GM12801 (cell line): ENCODE results near the gene TMEM196.

Experiments used
- CTCF ChIP-seq: IDR thresholded peaks from one replicate; pipeline ENCODE4 v1.5.1; 2011; ENCODE audit warnings: control low read depth; ENCODE audit not compliant: insufficient read length; ENCODE audit errors: extremely low read depth

The TMEM196 gene

GRCh38 chr7:19708397-19709248 is 64.8 kb downstream of the TMEM196 start, which contains the start of gene POLR1F:
TSS of gene POLR1F (minus strand) at chr7:19709037. CDS start at chr7:19709016, 21 bp downstream.
- TF ChIP-seq CTCF: peak; percentile 80

- TF ChIP-seq CTCF: no peak
Measured at GRCh38 chr7:19707240-19707639, 66.2 kb downstream of the TMEM196 start.

GRCh38 chr7:19705663-19706062 is 67.8 kb downstream of the TMEM196 start:
- no peak for TF ChIP-seq CTCF

GRCh38 chr7:19701471-19701870 is 71.9 kb downstream of the TMEM196 start:
- TF ChIP-seq CTCF: no peak

GRCh38 chr7:19700936-19701335 is 72.5 kb downstream of the TMEM196 start:
- no peak for TF ChIP-seq CTCF

GRCh38 chr7:19698331-19698730 is 75.1 kb downstream of the TMEM196 start:
- no peak for TF ChIP-seq CTCF

- no peak for TF ChIP-seq CTCF
Measured at GRCh38 chr7:19696926-19697325, 76.5 kb downstream of the TMEM196 start.
